ENCODE measurements around the gene PACS2.

DNA sequence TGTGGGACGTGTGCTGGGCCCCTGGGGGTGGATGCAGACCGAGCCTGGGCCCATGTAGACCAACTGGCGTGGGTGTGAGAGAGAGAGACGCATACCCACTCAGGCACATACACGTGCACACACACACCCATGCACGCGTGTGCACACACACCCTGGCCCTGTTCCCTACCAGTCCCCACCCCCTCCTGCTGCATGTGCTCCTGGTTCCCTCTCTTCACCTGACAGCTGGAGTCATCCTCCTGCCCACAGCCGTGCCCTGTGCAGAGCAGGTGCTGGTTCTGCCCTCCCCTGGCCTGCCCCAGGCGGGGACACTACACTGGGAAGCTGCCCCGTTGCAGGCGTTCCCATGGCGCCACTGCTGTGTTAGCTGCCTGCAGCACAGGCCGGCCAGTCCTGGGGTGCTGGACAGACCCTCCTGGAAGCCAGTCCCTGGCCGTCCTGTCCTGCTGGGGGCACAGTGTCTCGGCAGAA is 18.5 kb downstream of the PACS2 start:
- TF ChIP-seq POLR2AphosphoS5 (IDR thresholded peaks at IDR 0.05; ENCODE audit: low read depth, low read length) (no peak), ZNF274 (IDR thresholded peaks at IDR 0.05; ENCODE audit: borderline replicate concordance, extremely low read depth, low read length) (no peak), TAF1 (IDR thresholded peaks at IDR 0.05; ENCODE audit: low read depth, low read length) (no peak), NRF1 (IDR thresholded peaks at IDR 0.05; ENCODE audit: low read depth, low read length) (no peak), EP300 (IDR thresholded peaks at IDR 0.05; ENCODE audit: borderline replicate concordance in 1 of 2, low read depth in 2 of 2, low read length in 2 of 2) (no peak), EZH2 (IDR thresholded peaks at IDR 0.05; ENCODE audit: low read depth, low read length, severe bottlenecking) (no peak), GTF2F1 (IDR thresholded peaks at IDR 0.05; ENCODE audit: borderline replicate concordance, low read depth, low read length) (no peak)
- TF ChIP-seq, protein P1, sequence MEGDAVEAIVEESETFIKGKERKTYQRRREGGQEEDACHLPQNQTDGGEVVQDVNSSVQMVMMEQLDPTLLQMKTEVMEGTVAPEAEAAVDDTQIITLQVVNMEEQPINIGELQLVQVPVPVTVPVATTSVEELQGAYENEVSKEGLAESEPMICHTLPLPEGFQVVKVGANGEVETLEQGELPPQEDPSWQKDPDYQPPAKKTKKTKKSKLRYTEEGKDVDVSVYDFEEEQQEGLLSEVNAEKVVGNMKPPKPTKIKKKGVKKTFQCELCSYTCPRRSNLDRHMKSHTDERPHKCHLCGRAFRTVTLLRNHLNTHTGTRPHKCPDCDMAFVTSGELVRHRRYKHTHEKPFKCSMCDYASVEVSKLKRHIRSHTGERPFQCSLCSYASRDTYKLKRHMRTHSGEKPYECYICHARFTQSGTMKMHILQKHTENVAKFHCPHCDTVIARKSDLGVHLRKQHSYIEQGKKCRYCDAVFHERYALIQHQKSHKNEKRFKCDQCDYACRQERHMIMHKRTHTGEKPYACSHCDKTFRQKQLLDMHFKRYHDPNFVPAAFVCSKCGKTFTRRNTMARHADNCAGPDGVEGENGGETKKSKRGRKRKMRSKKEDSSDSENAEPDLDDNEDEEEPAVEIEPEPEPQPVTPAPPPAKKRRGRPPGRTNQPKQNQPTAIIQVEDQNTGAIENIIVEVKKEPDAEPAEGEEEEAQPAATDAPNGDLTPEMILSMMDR (IDR thresholded peaks at IDR 0.05; ENCODE audit: control extremely low read depth in 1 of 3, insufficient read depth in 1 of 3, low read depth in 1 of 3, low read length in 3 of 3), result no peak
- TF ChIP-seq, protein P2, sequence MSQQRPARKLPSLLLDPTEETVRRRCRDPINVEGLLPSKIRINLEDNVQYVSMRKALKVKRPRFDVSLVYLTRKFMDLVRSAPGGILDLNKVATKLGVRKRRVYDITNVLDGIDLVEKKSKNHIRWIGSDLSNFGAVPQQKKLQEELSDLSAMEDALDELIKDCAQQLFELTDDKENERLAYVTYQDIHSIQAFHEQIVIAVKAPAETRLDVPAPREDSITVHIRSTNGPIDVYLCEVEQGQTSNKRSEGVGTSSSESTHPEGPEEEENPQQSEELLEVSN (IDR thresholded peaks at IDR 0.05), result no peak

All from H1 (cell line).